OCI-LY3 (cell line): ENCODE data around the gene AP2A2.

ENCODE experiments used
- H2AFZ ChIP-seq: fragments of 200-600, 300-600 bp; shearing (Covaris generic); 2 replicates; pipeline ENCODE4 v1.6.0; 2014; ENCODE audit warnings: antibody characterized with exemption, low read depth, low read length
- H3K27ac ChIP-seq: fragments of 200-600, 300-600 bp; sonication (generic); 2 replicates; pipeline ENCODE4 v1.5.1; 2014; ENCODE audit warnings: mild to moderate bottlenecking, low read length, moderate library complexity, mixed read lengths
- H3K27me3 ChIP-seq: fragments of 200-600, 300-600 bp; sonication (generic); 2 replicates; pipeline ENCODE4 v1.6.1; 2014; ENCODE audit warnings: low read depth, low read length, mixed read lengths
- H3K36me3 ChIP-seq: fragments of 200-600, 300-600 bp; sonication (generic); replicated peaks from 2 replicates; pipeline ENCODE3; 2014; ENCODE audit warnings: low read depth, low read length, mixed read lengths
- H3K4me1 ChIP-seq: fragments of 300-600, 200-600 bp; sonication (generic); 2 replicates; pipeline ENCODE4 v1.6.1; 2014; ENCODE audit warnings: low read length, mixed read lengths
- H3K4me2 ChIP-seq: fragments of 200-600, 300-600 bp; sonication (generic); 2 replicates; pipeline ENCODE4 v1.6.1; 2014; ENCODE audit warnings: low read length, mixed read lengths
- H3K4me3 ChIP-seq: fragments of 300-600, 200-600 bp; sonication (generic); 2 replicates; pipeline ENCODE4 v1.5.1; 2014; ENCODE audit warnings: antibody characterized with exemption, mild to moderate bottlenecking, low read length, moderate library complexity
- H3K79me2 ChIP-seq: fragments of 300-600, 200-600 bp; shearing (Covaris generic); 2 replicates; pipeline ENCODE4 v1.6.1; 2014; ENCODE audit warnings: mild to moderate bottlenecking, low read length, mixed read lengths
- H3K9ac ChIP-seq: fragments of 300-600, 200-600 bp; shearing (Covaris generic); 2 replicates; pipeline ENCODE4 v1.6.0; 2014; ENCODE audit warnings: mild to moderate bottlenecking, low read length, moderate library complexity
- H3K9me3 ChIP-seq: fragments of 200-600, 300-600 bp; shearing (Covaris generic); 2 replicates; pipeline ENCODE4 v1.6.1; 2014; ENCODE audit warnings: low read length, mixed read lengths; ENCODE audit not compliant: insufficient read depth
- H4K20me1 ChIP-seq: fragments of 200-600, 300-600 bp; sonication (generic); 2 replicates; pipeline ENCODE4 v1.6.1; 2016; ENCODE audit warnings: low read length, mixed read lengths; ENCODE audit not compliant: insufficient read depth
- CTCF ChIP-seq: fragments of 200-600, 300-600 bp; sonication (generic); IDR thresholded peaks from 2 replicates; pipeline ENCODE4 v1.5.1; 2014; ENCODE audit warnings: antibody characterized with exemption, low read length, low read depth
- EZH2phosphoT487 ChIP-seq: fragments of 200-600 bp; shearing (Covaris generic); IDR thresholded peaks from 2 replicates; pipeline ENCODE4 v1.6.1; 2018; ENCODE audit warnings: antibody characterized with exemption, mixed run types, low read depth

AP2A2 gene

GRCh38 chr11:1060852-1061616, 135.4 kb downstream of the AP2A2 start:
- no peaks in the 10 kb centered on the region for H3K79me2 ChIP-seq
- H4K20me1 ChIP-seq = no peaks in the 10 kb centered on the region
- no peak for TF ChIP-seq EZH2phosphoT487
- TF ChIP-seq CTCF = no peak
- H3K4me1 ChIP-seq = no peaks in the 10 kb centered on the region
- no peak overlapping the region for H3K9ac ChIP-seq
- H3K27ac ChIP-seq = no peak overlapping the region
- H3K36me3 ChIP-seq = no peaks in the 10 kb centered on the region
- no peak overlapping the region for H3K4me3 ChIP-seq
- H3K9me3 ChIP-seq = no peaks in the 10 kb centered on the region
- H3K27me3 ChIP-seq = peaks cover 13% of the 10 kb centered on the region; the same call in 1 of the 2 replicates
- no peak overlapping the region for H3K4me2 ChIP-seq
- H2AFZ ChIP-seq = no peak overlapping the region
